HG02678 (cell line): Measurements from ENCODE around the gene SLC38A3.
A peak's percentile ranks its signal among the peaks of the same experiment; 100 is the strongest.
"Not testable (repeated sequence)": the region's sequence is repeated elsewhere in the genome, so short reads cannot be mapped to it uniquely, and the experiment has no call there.

Experiments
- ATAC-seq: cut with Tn5 transposase; IDR thresholded peaks from one replicate; pipeline ENCODE4 v1.9.1; 2021; ENCODE audit warnings: mild to moderate bottlenecking, moderate library complexity; ENCODE audit not compliant: unreplicated experiment

The SLC38A3 gene

DNA sequence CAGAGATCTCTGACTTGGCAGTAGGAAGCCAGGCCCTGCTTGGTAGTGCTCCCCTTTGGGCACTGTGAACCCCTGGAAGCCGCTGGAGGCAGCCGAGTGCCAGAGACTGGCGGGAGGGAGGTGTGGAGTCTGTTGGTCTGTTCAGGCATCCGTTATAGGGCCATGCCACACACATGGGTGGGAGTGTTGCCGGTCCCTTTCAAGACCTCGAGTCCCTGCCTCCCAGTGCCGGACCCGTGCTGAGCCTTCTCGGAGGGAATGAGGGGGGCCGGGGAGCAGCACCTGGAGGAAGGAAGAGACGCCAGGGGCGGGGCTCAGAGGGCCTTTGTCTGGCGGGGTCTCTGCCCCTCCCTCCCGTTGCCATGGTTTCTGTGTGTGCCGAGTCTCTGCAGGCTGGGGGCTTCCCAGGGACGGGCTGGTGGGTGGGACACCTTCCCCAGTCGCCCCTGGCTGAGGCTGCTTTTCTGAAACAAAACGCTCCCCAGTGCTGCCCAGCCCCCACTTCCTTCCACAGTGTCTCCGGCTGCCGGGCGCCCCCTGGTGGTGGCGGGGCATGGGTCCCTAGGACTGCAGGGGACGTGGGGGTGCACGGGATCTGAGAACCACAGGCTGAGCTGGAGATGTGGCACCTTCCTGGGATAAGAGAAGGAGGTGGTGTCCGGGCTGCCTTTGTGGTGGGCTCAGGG, 40.9 kb downstream of the SLC38A3 start:
- ATAC-seq = peak; percentile 71

DNA sequence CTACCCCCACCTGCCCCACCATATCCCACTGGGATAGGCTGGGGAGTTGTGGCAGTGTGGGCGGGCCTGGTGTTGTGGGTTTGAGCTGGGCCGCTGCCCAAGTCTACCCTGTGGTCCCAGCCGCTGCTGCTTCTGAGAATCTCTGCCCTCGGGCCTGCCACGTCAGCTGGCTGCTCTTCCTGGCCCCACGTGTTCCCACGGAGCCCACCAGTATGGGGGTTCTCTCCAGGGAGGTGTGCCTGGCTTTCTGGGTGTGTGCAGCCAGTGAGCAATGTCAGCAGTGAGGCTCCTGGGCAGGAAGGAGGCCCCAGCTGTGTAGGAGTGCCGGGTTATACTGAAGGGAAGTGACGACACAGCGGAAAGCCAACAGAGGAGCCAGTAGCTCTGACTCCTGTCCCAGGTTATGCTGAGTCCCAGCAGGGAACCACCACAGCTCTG, 41.5 kb downstream of the SLC38A3 start:
- peak; percentile 62 for ATAC-seq

DNA sequence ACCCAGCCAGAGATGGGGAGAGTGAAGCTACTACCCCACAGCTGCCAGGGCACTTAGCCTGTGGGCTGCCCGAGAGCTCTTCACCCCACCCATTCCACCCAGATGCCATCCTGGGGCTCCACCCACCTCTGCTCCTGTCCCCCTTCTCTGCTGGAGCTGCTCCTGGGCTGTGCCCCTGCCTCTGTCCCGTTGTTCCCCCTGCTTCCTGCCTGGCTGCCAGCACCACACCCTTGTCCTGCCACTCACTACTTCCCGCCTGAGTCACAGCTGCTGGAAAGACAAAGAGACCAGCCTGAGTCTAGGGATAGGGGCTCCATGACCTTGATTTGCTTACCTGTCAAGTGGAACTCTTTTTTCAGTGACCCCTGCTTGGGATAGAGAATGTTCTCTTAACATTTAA, 43.3 kb downstream of the SLC38A3 start:
- ATAC-seq = no peak

DNA sequence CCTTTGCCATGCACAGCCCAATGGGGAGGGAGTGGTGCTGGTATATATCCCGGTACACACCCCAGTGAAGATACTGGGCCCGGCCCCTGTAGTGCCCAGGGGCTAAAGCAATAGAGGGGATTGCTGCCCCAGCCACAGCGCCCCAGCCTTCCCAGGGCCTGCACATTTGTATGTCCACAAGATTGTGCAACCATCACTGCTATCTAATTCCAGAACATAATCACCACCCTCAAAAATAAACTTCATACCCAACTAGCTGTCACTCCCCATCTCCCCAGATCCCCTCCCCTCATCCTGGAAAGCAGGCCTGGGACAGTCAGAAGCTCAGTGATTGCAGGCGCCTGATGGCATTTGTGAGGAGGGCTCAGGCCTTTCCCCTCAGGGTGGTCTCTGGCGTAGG, 44.4 kb downstream of the SLC38A3 start:
- ATAC-seq = no peak

DNA sequence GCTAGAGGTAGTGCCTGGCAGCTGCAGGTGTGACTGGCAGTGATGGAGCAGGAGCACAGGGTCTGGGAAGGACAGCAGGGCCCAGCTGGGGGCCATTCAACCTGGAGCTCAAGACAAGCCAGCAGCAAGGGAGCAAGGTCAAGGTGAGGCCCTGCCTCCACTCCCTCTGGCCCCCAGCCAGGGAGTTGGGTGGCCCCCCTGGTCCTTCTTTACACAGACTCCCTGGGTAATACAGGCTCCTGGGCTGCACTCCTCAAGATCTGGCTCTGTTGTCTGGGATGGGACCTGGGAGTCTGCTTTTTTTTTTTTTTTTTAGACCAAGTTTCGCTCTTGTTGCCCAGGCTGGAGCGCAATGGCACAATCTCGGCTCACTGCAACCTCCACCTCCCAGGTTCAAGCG, 45.4 kb downstream of the SLC38A3 start:
- no peak for ATAC-seq

DNA sequence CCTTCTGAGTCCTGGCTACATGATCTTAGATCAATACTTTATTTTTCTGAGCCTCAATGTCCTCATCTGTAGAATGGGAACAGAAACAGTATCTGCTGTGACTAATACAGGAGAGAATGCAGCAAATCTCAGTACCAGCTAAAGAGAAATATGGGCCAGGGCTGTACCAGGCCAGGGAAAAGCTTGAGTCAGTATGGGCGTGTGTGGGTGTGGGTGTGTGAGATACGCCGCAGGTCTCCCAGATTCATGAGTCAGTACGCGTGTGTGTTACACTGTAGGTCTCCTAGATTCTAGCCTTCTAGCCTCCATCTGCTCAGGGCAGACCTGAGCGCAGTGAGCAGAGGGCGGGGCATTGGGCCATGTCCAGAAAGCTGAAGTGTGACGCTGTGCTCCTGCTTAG, 46.1 kb downstream of the SLC38A3 start:
- ATAC-seq = no peak

DNA sequence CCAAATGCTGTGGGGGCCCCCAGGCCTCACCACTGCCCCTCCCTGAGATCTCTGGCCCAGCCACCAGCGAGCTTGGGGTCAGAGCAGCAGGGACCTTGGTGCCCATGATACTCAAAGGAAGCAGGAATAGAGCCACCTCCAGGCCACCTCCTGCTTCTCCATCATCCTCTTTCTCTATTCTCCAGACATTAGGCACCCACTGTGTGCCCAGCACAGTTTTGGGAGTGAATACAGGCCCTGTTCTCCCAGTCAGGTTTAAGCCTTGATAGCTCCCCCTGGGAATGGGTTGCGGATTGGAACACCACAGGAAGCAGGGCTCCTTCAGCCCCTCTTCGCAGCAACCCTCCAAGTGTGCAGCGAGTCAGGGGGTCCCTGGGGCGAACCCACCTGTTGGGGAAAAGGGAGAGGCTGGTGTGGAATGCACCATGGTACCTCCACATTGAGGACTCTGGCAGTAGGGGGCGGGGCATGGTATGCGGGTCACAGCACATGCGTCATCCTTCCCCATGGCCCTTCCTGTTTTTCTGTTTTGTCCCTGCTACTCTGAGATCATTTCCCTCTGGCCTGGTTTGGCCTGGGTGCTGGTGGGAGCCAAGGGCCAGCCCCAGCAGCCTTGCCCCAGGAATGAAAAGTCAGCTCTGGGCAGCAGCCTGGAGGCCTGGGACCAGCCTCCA, 49.6 kb downstream of the SLC38A3 start:
- ATAC-seq = no peak

DNA sequence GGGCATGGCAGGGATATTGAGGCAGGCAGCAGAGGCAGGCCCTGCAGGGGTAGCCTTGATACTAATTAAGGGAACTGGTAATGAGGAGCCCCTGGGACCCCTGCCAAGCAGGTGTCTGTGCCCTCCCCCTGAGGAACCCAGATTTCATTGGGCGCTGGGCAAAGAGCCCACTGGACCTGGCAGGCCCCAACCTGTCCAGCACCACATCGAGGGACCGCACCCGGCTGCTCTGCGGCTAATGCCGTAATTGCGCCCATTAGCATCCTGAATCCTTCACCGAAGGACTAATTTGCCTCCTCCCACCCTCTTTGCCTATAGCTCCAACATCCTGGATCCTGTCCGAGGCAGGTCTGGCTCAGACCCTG, 50.2 kb downstream of the SLC38A3 start:
- ATAC-seq = no peak

DNA sequence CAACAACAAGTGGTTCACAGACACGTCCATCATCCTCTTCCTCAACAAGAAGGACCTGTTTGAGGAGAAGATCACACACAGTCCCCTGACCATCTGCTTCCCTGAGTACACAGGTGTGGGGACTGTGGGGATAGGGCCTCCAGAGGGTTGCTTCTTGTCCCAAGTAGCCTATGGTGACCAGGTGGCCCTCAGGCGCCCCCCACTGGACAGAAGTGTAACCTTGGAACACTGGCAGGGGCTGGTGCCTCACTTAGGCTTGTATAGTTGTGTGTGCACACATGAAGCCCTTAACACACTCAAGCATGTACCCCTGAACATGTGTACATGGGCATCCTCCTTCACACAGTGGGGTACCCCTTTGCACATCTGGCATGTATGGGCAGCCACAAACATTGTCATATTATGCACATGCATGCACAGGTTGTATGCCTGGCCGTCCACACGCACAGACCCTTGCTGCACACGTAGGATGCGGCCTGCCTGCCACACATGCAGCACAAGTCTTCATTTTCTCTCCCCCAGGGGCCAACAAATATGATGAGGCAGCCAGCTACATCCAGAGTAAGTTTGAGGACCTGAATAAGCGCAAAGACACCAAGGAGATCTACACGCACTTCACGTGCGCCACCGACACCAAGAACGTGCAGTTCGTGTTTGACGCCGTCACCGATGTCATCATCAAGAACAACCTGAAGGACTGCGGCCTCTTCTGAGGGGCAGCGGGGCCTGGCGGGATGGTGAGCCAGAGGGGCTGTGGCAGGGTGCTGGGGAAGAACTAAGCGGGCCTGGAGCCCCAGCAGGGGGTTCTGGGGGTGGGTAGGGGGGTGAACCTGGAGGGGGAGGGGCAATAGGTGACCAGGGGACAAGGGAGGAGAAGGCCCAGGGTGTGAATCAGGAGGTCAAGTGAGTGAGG, 52.2 kb downstream of the SLC38A3 start:
- ATAC-seq = no peak

DNA sequence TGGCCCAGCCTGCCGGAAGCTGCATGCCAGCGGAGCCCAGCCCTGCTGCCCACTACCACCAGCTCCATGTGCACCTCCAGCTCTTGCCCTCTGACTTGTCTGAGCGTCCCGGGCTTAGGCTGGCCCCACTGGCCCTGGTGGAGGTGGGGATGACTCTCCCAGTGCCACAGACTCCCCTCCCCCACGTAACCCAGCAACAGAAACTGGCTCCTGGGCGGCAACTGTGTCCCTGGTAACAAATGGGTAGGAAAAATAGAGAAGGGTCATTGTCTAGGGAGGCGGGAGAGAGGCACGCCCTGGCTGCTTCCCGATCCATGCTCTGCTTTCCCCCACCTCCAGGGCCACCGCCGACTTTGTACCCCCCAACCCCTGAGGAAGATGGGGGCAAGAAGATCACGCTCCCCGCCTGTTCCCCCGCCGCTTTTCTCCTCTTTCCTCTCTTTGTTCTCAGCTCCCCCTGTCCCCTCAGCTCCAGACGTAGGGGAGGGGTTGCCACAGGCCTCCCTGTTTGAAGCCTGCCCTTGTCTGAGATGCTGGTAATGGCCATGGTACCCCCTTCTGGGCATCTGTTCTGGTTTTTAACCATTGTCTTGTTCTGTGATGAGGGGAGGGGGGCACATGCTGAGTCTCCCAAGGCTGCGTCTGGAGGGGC, 53.1 kb downstream of the SLC38A3 start:
- no peak for ATAC-seq

DNA sequence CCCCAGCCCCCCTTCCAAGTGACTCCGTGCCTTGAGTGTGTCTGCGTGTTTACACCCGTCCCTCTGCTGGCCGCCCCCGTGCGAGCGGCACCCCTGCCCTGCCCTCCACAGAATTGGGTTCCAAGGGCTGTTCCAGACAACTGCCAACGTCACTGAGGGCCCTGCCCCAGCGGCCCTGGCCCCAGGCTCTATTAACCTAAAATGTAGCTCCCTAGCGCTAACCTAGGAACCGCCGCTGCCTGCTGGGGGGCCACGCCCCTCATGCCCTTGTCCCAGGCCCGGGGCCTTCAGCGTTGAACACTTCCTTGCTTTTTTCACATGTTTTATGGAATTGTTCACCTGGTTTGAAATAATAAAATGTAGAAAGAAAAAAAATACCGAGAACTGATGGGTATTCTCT, 53.9 kb downstream of the SLC38A3 start:
- ATAC-seq = no peak

DNA sequence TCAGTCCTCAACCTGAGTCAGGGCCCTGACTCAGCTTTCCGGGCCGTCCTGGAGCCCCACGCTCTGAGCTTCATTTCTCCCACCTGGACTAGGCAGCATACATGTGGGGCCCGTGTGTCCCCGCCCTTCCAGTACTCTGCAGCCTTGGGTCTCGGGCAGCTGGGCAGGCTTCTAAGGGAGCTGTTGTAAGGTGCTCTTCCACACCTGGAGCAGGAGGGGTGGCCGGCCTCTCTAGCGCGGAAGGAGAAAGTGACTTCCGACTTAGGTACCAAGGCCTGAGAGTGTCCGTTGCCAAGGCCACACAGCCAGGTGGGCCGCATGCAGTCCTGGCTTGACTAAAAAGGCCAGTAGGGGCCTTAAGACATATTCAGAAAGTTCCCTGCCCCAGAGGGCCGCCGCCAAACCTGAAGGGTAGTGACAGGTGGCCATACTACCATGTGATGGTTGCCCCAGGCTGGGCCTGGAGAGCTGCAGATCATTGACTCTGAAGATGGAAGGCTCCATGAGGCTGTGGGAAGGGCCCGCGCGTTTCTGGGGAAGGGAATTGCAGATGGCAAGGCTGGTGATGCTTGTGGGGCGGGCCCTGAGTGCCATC, 54.5 kb downstream of the SLC38A3 start:
- ATAC-seq = peak; percentile 15

DNA sequence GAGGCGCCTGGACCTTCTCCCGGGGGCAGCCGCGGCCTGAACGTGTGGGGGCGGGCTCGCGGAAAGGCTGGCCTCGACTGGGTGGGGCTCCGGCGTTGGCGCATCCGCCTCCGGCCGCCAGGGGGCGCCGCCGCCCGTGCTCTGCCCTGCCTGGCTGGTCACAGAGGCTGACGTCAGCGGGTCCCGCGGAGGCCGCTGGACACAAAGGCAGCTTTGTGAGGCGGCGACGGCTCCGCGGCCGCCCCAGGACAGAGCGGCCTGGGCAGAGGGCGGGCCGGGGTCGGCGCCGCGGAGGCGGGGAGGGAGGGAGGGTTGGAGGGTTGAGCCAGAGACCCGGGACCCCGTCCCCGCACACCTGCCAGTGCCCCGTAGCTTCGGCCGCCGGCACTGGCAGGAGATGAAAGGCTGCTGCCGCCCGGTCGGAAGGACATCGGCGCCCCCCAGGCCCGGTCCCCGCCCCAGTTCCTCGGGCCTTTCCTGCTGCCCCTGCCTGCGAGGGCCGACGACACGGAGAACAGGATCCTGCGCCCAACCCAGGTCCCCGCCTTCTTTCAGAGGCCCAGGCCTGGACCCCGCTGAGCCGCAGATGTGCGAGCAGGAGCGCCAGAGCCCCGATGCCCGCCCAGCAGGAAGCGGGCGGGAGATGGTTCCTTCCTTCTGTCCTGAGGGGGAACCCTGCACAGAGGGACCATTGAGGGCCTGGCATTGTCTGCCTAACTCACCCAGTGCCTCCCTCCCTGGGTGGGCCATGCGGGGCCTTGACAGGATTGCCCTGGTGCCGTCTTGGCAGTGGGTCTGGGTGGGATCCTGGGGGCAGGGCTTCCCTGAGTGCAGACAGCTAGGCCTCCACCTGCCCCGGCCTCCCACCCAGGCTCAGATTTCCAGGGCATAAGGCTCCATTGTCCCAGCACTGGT, 55.2 kb downstream of the SLC38A3 start:
- ATAC-seq = peak; percentile 90

DNA sequence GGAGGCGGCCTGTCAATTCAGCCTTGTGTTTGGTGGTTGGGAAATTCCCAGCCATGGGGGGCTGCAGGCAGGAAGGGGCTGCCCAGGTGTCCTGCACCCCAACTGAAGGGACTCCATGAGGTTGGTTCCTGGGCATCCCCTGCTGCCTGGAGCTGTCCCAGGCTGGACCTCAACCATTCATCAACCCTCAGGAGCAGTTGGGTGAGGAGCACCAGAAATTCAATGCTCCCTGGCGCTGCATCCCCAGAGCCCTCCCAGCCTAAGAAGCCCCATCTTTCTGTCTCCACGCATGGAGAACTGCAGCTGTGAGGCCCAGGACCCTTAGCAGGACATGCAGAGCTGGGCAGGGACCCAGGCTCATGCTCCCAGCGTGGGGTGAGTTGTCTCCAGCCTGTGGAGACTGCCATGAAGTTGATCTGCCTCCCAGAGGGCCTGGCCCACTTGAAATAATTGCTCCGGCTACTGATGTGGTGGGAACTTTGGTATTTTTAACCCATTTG, 55.9 kb downstream of the SLC38A3 start:
- no peak for ATAC-seq

DNA sequence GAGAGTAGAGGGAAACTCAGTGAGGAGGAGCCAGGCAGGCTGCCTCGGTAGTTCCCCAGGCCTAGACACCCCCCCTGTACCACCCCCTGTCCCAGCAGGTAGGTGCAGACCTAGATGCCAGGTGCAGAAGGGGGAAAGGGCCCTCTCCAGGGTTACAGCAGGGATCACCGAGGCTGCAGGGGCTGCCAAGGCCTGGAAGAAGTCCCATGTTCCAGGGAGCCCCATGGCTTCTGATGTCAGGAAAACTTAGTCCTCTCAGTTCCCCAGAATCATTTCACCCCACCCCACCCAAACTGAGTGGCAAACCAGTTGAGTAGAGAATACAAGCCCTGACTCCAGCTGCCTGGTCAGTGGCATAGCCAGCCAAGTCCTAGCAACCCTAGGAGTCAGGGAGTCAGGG, 56.4 kb downstream of the SLC38A3 start:
- no peak for ATAC-seq

DNA sequence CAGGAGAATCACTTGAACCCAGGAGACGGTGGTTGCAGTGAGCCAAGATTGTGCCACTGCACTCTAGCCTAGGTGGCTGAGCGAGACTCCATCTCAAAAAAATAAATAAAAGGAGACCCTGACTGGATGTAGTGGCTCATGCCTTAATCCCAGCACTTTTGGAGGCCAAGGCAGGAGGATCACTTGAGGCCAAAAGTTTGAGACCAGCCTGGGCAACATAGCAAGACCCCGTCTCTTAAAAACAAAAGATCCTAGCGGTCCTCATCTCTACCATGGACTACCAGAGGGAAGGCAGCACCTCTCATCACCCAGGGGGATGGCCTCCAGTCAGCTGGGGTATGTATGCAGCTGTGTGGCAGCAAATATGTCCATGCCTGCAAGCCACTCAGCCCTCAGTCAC, 57.1 kb downstream of the SLC38A3 start:
- not testable (repeated sequence) for ATAC-seq

DNA sequence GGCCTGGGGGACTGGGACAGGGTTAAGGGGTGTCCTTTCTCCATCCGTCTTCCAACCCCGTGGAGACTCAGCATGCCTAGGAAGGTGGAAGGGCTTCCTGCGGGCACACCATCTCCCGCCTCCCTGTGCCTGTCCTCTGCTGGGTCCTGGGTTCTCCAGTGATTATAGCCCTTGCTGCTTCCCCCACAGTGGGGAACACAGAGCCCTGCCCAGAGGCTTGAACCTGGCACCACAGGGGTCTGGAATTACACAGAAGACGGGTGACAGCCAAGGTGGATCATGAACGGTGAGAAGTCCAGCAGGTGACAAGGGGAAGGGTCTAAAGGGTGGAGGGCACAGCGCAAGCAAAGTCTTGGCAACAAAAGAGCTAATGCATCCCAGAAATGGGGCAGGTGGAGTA, 57.7 kb downstream of the SLC38A3 start:
- ATAC-seq = no peak

DNA sequence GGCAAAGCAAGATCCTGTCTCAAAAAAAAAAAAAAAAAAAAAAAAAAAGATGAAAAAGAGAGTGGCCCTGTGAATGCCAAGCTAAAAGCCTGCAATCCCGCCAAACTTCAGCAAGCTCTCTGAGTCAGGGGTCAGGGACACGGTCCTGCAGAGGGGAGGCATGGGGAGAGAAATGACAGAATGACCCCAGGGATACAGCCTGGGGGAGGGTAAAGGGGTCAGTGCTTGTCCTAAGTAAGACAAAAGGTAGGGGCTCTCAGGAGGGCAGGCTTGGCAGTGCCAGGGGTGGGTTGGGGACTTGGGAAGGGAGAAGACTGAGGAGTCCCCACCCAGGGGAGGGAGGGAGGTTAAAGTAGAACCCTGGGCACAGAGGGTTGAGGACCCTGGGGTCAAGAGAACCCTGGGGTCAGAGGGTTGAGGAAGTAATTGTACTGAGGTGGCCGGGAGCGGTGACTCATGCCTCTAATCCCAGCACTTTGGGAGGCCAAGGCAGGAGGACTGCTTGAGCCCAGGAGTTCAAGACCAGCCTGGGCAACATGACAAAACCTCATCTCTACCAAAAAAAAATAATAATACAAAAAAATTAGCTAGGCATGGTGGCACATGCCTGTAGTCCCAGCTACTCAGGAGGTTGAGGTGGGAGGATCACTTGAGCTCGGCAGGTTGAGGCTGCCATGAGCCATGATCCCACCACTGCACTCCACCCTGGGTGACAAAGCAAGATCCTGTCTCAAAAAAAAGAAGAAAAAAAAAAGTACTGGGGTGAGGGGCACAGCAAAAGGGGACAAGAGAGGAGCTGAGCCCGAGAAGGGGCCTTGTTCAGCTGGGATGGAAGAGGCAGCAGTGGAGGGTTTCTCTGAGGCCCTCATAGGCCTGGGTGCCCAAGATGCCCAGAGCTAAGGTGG, 58.7 kb downstream of the SLC38A3 start:
- no peak for ATAC-seq
